ENCODE results near the gene CFAP53.

- TF ChIP-seq RARB (CRISPR knock-in tag; IDR thresholded peaks at IDR 0.05) (no peak), ESRRG (CRISPR knock-in tag; IDR thresholded peaks at IDR 0.05) (no peak), CREB5 (CRISPR knock-in tag; IDR thresholded peaks at IDR 0.05; ENCODE audit: low read depth) (no peak), ZC3H10 (CRISPR knock-in tag; IDR thresholded peaks at IDR 0.05) (no peak), ZNF8 (CRISPR knock-in tag; IDR thresholded peaks at IDR 0.05) (no peak), BACH2 (CRISPR knock-in tag; IDR thresholded peaks at IDR 0.05; ENCODE audit: borderline replicate concordance) (no peak), PATZ1 (CRISPR knock-in tag; IDR thresholded peaks at IDR 0.05; ENCODE audit: borderline replicate concordance) (no peak), POU6F1 (CRISPR knock-in tag; IDR thresholded peaks at IDR 0.05; ENCODE audit: borderline replicate concordance, low read depth) (no peak), ZFP30 (CRISPR knock-in tag; IDR thresholded peaks at IDR 0.05) (no peak), GLIS3 (CRISPR knock-in tag; IDR thresholded peaks at IDR 0.05) (no peak), ZFP3 (CRISPR knock-in tag; IDR thresholded peaks at IDR 0.05) (no peak), TSHZ2 (CRISPR knock-in tag; IDR thresholded peaks at IDR 0.05) (no peak), ZNF70 (CRISPR knock-in tag; IDR thresholded peaks at IDR 0.05) (no peak)
Observed at GRCh38 chr18:50249576-50249975, 16.7 kb downstream of the CFAP53 start.

All from SK-N-SH treated with all-trans-retinoic acid at 6 μM for 48 hours (cell line).